Activated CD8-positive, alpha-beta T cell treated with anti-CD3 and anti-CD28 coated beads for 36 hours (primary cell): ENCODE results near the gene RPS14. TPM values are rescaled to one million over a fixed set of nuclear protein-coding genes. Genes with fewer than 3 reads are reported as not detected.

Source experiments
- ATAC-seq: fragments of 200-7000 bp; cut with Tn5 transposase; one replicate; pipeline ENCODE4 v1.10.0; 2021; ENCODE audit warnings: mild to moderate bottlenecking, moderate library complexity
- CTCF ChIA-PET: fragments of 350-600 bp; sonication (Branson Sonifier 250); formaldehyde crosslinking; loops from one replicate; lab custom pipeline; 2021; ENCODE audit warnings: antibody characterized with exemption; lab: Charles Lee
- POLR2A ChIA-PET: fragments of 350-600 bp; sonication (Branson Sonifier 250); formaldehyde crosslinking; loops from one replicate; lab custom pipeline; 2021; ENCODE audit warnings: antibody characterized with exemption; lab: Charles Lee
- DNase-seq: peaks from one replicate; pipeline ENCODE4 v3.0.0-alpha.2; 2020
- H3K27ac Mint-ChIP-seq: one replicate; pipeline ENCODE4 v1.8.0; 2021; ENCODE audit warnings: mild to moderate bottlenecking, mixed read lengths
- H3K27me3 Mint-ChIP-seq: one replicate; pipeline ENCODE4 v1.8.0; 2021; ENCODE audit warnings: mixed read lengths
- H3K36me3 Mint-ChIP-seq: one replicate; pipeline ENCODE4 v1.8.0; 2021; ENCODE audit warnings: low read depth, mixed read lengths
- H3K4me1 Mint-ChIP-seq: one replicate; pipeline ENCODE4 v1.8.0; 2021; ENCODE audit warnings: low read depth, mixed read lengths
- H3K4me3 Mint-ChIP-seq: one replicate; pipeline ENCODE4 v1.8.0; 2021; ENCODE audit warnings: mild to moderate bottlenecking, moderate library complexity, mixed read lengths
- H3K9me3 Mint-ChIP-seq: one replicate; pipeline ENCODE4 v1.8.0; 2021; ENCODE audit warnings: mixed read lengths
- CTCF ChIP-seq: fragments of 200-600 bp; IDR thresholded peaks from one replicate; pipeline ENCODE4 v1.8.0; 2022; ENCODE audit warnings: antibody characterized with exemption, mild to moderate bottlenecking
- intact Hi-C: fragments of 100-400 bp; cut with micrococcal nuclease; formaldehyde crosslinking; loops from one replicate; pipeline ENCODE4 v1.10.0; 2022
- total RNA-seq, 2 experiments: library from RNA; stranded (reverse); gene quantifications; one replicate each; pipeline ENCODE4 v1.2.3, GENCODE V29; 2021

RPS14 gene
- total RNA-seq, 2 experiments from 2014 or later: 3,542 to 3,651 TPM

GRCh38 chr5:150490296-150490669, 40.7 kb upstream of the RPS14 start:
- H3K4me1 Mint-ChIP-seq: peaks cover 7% of the 10 kb centered on the region
- CTCF ChIA-PET: interaction anchor here (1.0 kb wide), 1 partner anchor 31 kb away, joined by 3 read pairs; no protein-coding TSS in a partner anchor
- POLR2A ChIA-PET: no interaction called here

GRCh38 chr5:150489360-150490295, 40.1 kb upstream of the RPS14 start:
- Mint-ChIP-seq H3K27ac (no peak overlapping the region), H3K4me1 (peaks cover 7% of the 10 kb centered on the region), H3K9me3 (no peaks in the 10 kb centered on the region), H3K4me3 (no peak overlapping the region), H3K27me3 (peaks cover 6% of the 10 kb centered on the region), H3K36me3 (no peaks in the 10 kb centered on the region)
- CTCF ChIA-PET: interaction anchor here (0.6 to 1.1 kb wide), 3 partner anchors 30 to 71 kb away, joined by 3 read pairs; no protein-coding TSS in a partner anchor
- POLR2A ChIA-PET: interaction anchor here (0.6 kb wide), 1 partner anchor 992 kb away, joined by 3 read pairs; no protein-coding TSS in a partner anchor
- DNase-seq (no peak), ATAC-seq (no peak)
- TF ChIP-seq CTCF: no peak
- intact Hi-C loops: no loop called here

More at GRCh38 chr5:150490296-150490669, 40.7 kb upstream of the RPS14 start:
- DNase-seq (no peak), ATAC-seq (no peak)
- Mint-ChIP-seq H3K9me3 (no peaks in the 10 kb centered on the region), H3K27ac (no peak overlapping the region), H3K27me3 (peaks cover 5% of the 10 kb centered on the region), H3K4me3 (no peak overlapping the region), H3K36me3 (no peaks in the 10 kb centered on the region)
- intact Hi-C loops: no loop called here
- no peak for TF ChIP-seq CTCF

- H3K4me3 Mint-ChIP-seq: no peak overlapping the region
- H3K4me1 Mint-ChIP-seq: peaks cover 7% of the 10 kb centered on the region
- ATAC-seq (no peak), DNase-seq (no peak)
- ChIA-PET POLR2A (no interaction called here), CTCF (interaction anchor here (1.1 kb wide), 1 partner anchor 29 kb away, joined by 3 read pairs; no protein-coding TSS in a partner anchor)
- intact Hi-C loops: no loop called here
- TF ChIP-seq CTCF: no peak
- H3K27ac Mint-ChIP-seq: no peak overlapping the region
- H3K36me3 Mint-ChIP-seq: no peaks in the 10 kb centered on the region
- peaks cover 6% of the 10 kb centered on the region for H3K27me3 Mint-ChIP-seq
- H3K9me3 Mint-ChIP-seq: no peaks in the 10 kb centered on the region
Observed at GRCh38 chr5:150488519-150489359, 39.2 kb upstream of the RPS14 start.

GRCh38 chr5:150487199-150488061, 37.9 kb upstream of the RPS14 start:
- Mint-ChIP-seq H3K27me3 (peaks cover 6% of the 10 kb centered on the region), H3K4me1 (peaks cover 7% of the 10 kb centered on the region), H3K9me3 (no peaks in the 10 kb centered on the region), H3K27ac (no peak overlapping the region), H3K4me3 (peak overlapping the region; percentile 58), H3K36me3 (no peaks in the 10 kb centered on the region)
- DNase-seq (no peak), ATAC-seq (no peak)
- intact Hi-C loops: no loop called here
- ChIA-PET POLR2A (no interaction called here), CTCF (interaction anchor here (1.1 to 1.7 kb wide), 2 partner anchors 28 to 38 kb away, joined by 4 read pairs; no protein-coding TSS in a partner anchor)
- TF ChIP-seq CTCF: no peak
